Sigmoid colon (tissue), 7 donors: ENCODE data around the gene ADAM19. TPM values are rescaled to one million over a fixed set of nuclear protein-coding genes. Genes with fewer than 3 reads are reported as not detected.

Source experiments
- DNase-seq: peaks from one replicate; pipeline ENCODE4 v3.0.0-alpha.2; 2019
- H3K27ac ChIP-seq, 4 donors: fragments of 200-600 bp; sonication (generic); one replicate each; pipeline ENCODE4 v1.5.1; 2016 to 2019; ENCODE audit warnings: mild to moderate bottlenecking in 1 of 4
- H3K27me3 ChIP-seq, 3 donors: fragments of 200-600 bp; sonication (generic); one replicate each; pipeline ENCODE4 v1.5.1; 2019; ENCODE audit warnings: mild to moderate bottlenecking in 1 of 3
- H3K36me3 ChIP-seq, 4 donors: fragments of 200-600 bp; sonication (generic); one replicate each; pipeline ENCODE4 v1.5.1; 2016 to 2019
- H3K4me1 ChIP-seq, 4 donors: fragments of 200-600 bp; sonication (generic); one replicate each; pipeline ENCODE4 v1.5.1; 2017 to 2019
- H3K4me3 ChIP-seq, 4 donors: fragments of 200-600 bp; sonication (generic); one replicate each; pipeline ENCODE4 v1.5.1; 2017 to 2019; ENCODE audit warnings: mild to moderate bottlenecking in 2 of 4, moderate library complexity in 1 of 4
- H3K9me3 ChIP-seq, 4 donors: fragments of 200-600 bp in 3 of 4; sonication (generic) in 3 of 4; one replicate each; pipeline versions ENCODE4 v1.5.1 to v1.6.1; 2013 to 2019
- CTCF ChIP-seq, 4 experiments: fragments of 450-650 bp in 3 of 4; fragments of 200-600 bp in 1 of 4; IDR thresholded peaks; one replicate each; pipeline ENCODE4 v1.5.1; 2016 to 2019; ENCODE audit warnings: antibody characterized with exemption in 4 of 4, mild to moderate bottlenecking in 3 of 4, moderate library complexity in 2 of 4
- EP300 ChIP-seq, 4 donors: sonication (generic); formaldehyde crosslinking; IDR thresholded peaks; one replicate each; pipeline ENCODE4 v1.6.1; 2017; ENCODE audit warnings: antibody characterized with exemption in 4 of 4
- POLR2A ChIP-seq, 2 donors: fragments of 450-650 bp; IDR thresholded peaks; one replicate each; pipeline ENCODE4 v1.6.1; 2016; ENCODE audit warnings: antibody characterized with exemption in 2 of 2, mild to moderate bottlenecking in 2 of 2, moderate library complexity in 2 of 2
- POLR2AphosphoS5 ChIP-seq, 4 donors: sonication (generic); formaldehyde crosslinking; IDR thresholded peaks; one replicate each; pipeline ENCODE4 v1.6.1; 2017; ENCODE audit warnings: antibody characterized with exemption in 4 of 4
- WGBS, 2 donors: extraction: QIAGEN DNeasy Blood & Tissue Kit; methylation state at CpG; one replicate each; pipeline ENCODE4 v1.1.7; 2013; 5-methylcytosine and 5-hydroxymethylcytosine counted together
- intact Hi-C: fragments of 100-400 bp; cut with DNase I; formaldehyde crosslinking; loops from one replicate; pipeline ENCODE4 v1.15.1; 2023
- polyA plus RNA-seq, 3 donors: library from polyadenylated mRNA; stranded (reverse); fragments of 200-250 nt; gene quantifications; one replicate each; pipeline ENCODE4 v1.2.3, GENCODE V29; 2013
- total RNA-seq, 4 donors: library from RNA; depleted of rRNA; stranded (reverse); fragments of >200 nt; gene quantifications; one replicate each; pipeline ENCODE4 v1.1.0, GENCODE V29; 2016
- donor health status: healthy with polysubstance abuse.
- donor health status: Bipolar disorder and iron deficiency.
- donor health status: healthy.

ADAM19 gene
- total and polyA plus RNA-seq, 7 donors, result 1.2 to 53.2 (median 18.8) TPM

DNA sequence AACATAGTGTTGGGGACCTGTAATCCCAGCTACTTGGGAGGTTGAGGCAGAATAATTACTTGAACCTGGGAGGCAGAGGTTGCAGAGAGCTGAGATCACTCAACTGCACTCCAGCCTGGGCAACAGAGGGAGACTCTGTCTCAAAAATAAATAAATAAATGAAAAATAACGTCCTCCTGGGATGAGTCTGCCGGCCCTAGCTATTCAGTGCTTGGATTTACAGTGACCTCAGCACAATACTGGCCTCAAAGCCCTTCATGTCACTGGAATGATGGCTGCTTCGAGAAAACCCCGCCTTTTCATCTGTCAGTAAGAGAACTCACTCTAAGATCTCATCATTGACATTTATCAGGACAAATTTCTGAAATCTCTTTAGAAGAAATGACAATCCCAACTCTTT is 41.2 kb upstream of the ADAM19 start:
- no peaks in the 10 kb centered on the region for H3K9me3 ChIP-seq
- WGBS, 2 donors, result 89% methylated on average over 4 of the region's 4 CpGs
- H3K27ac ChIP-seq, result no peak overlapping the region
- no peak for DNase-seq
- peaks cover 0 to 17% (median 10%) of the 10 kb centered on the region in 4 donors for H3K4me1 ChIP-seq
- TF ChIP-seq POLR2AphosphoS5 (IDR thresholded peaks at IDR 0.05), result no peak
- no peak for TF ChIP-seq EP300 (IDR thresholded peaks at IDR 0.05)
- TF ChIP-seq POLR2A (IDR thresholded peaks at IDR 0.05), result no peak
- TF ChIP-seq CTCF (IDR thresholded peaks at IDR 0.05), result no peak
- no peak overlapping the region for H3K4me3 ChIP-seq
- intact Hi-C loops, result no loop called here
- no peaks in the 10 kb centered on the region for H3K27me3 ChIP-seq
- no peaks in the 10 kb centered on the region for H3K36me3 ChIP-seq

- TF ChIP-seq EP300 (IDR thresholded peaks at IDR 0.05) (no peak), POLR2A (IDR thresholded peaks at IDR 0.05) (no peak), POLR2AphosphoS5 (IDR thresholded peaks at IDR 0.05) (no peak), CTCF (IDR thresholded peaks at IDR 0.05) (no peak)
- 79 to 85% methylated on average over 11 of the region's 11 CpGs for WGBS, 2 donors
- Histone ChIP-seq H3K9me3 (no peaks in the 10 kb centered on the region), H3K36me3 (no peaks in the 10 kb centered on the region), H3K27me3 (no peaks in the 10 kb centered on the region), H3K4me1 (peaks cover 0 to 17% (median 11%) of the 10 kb centered on the region in 4 donors), H3K4me3 (no peak overlapping the region), H3K27ac (peak overlapping the region in 2 of 4 donors; percentile 52 to 58)
- intact Hi-C loops, result no loop called here
- no peak for DNase-seq
Observed at GRCh38 chr5:157613385-157614245, 38.0 kb upstream of the ADAM19 start.

DNA sequence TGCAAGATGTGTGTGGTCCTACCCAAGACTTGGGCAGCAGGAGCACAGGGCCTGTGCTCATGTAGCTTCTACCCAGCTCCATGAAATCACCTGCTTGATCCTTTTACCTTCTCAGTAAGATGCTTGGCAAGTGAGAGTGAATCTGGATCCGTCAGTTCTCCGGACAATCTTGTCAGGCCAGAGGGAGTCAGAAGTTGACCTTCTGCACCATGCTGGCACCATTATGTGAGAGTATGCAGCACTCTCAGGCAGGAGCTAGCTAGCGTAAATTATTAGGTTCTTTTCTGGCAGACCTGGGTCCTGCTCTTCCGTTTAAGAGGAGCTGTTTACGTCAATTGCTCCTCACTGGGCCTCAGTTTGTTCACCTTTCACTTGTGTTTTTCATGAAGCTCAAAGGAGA is 37.0 kb upstream of the ADAM19 start:
- no peak for DNase-seq
- Histone ChIP-seq H3K36me3 (no peaks in the 10 kb centered on the region), H3K4me3 (no peak overlapping the region), H3K9me3 (no peaks in the 10 kb centered on the region), H3K27ac (peak overlapping the region; percentile 23 to 58 (median 48)), H3K27me3 (no peaks in the 10 kb centered on the region), H3K4me1 (peaks cover 0 to 17% (median 11%) of the 10 kb centered on the region in 4 donors)
- no peak for TF ChIP-seq POLR2A (IDR thresholded peaks at IDR 0.05)
- TF ChIP-seq CTCF (IDR thresholded peaks at IDR 0.05), result no peak
- TF ChIP-seq EP300 (IDR thresholded peaks at IDR 0.05), result peak in 1 of 4 donors; percentile 12
- TF ChIP-seq POLR2AphosphoS5 (IDR thresholded peaks at IDR 0.05), result peak in 1 of 4 donors; percentile 18
- intact Hi-C loops, result no loop called here
- 88 to 89% methylated on average over 5 of the region's 5 CpGs for WGBS, 2 donors

DNA sequence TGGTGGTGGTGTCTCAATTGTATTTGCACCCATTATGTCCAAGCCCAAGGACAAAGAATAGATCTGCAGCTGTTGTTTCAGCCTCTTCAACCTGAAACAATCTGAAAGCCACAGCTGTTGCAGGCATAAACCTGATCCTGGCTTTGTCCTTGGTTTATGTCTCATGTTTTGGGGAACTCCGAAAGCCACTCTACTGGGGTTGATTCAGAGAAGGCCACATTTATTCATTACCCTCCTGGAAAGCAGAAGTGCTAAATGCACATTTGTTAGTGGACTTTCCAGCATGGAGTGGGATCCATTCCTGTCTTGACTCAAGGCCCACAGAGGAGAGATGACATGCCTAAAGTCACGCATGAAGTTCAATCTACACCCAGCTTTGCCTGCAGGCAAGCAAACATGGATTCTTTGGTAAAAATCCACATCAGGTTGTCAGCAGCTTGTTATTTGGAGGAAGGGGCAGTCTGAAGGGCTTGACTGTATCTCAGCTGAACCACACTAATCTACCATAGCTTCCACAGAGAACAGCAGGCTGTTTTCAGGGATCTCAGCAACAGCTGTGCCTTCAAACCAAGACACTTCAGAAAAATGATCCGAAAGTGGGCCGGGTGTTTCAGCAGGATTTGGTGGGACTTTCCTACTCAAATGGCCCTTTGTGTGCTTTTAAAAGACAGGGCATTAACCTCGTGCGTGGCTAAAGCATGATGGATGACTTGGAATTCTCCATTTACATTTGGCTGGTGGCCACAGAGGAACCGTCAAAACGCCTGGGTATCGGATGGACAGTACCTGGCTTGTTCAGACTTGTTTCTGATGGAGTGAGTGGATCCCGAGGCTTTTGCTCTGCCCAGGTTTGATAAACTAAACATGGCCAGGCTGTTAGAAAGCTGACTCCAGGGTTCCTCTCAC is 36.2 kb upstream of the ADAM19 start:
- Histone ChIP-seq H3K27ac (peak overlapping the region; percentile 23 to 58 (median 48)), H3K4me3 (no peak overlapping the region), H3K27me3 (no peaks in the 10 kb centered on the region), H3K9me3 (no peaks in the 10 kb centered on the region), H3K4me1 (peaks cover 0 to 17% (median 11%) of the 10 kb centered on the region in 4 donors), H3K36me3 (no peaks in the 10 kb centered on the region)
- no peak for TF ChIP-seq EP300 (IDR thresholded peaks at IDR 0.05)
- TF ChIP-seq CTCF (IDR thresholded peaks at IDR 0.05), result no peak
- no peak for TF ChIP-seq POLR2AphosphoS5 (IDR thresholded peaks at IDR 0.05)
- TF ChIP-seq POLR2A (IDR thresholded peaks at IDR 0.05), result no peak
- 84 to 87% methylated on average over 10 of the region's 10 CpGs for WGBS, 2 donors
- DNase-seq, result no peak
- intact Hi-C loops, result no loop called here
